ENCODE measurements around the gene RBFOX2.

DNA sequence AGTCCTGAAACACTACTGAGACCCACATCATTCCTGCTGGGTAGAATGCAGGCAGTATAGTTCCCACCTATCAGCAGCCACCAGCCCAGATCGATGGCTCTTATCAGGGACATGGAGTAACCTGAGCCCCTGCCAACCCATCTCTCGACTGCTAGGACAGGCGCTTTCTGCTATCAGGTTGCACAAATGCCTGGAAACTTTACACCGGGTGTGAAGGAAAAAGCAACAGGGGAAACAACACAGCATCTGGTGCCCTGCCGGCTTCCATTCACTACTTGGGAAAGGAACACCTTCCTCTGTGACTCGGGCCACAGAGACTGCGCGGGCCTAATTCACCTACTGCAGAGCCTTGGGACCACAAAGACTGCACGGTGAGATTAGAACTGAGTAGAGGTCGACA is 18.5 kb downstream of the RBFOX2 start:
- no peak for TF ChIP-seq MYC (IDR thresholded peaks at IDR 0.05; ENCODE audit: low read depth, low read length)
- TF ChIP-seq, protein P1, sequence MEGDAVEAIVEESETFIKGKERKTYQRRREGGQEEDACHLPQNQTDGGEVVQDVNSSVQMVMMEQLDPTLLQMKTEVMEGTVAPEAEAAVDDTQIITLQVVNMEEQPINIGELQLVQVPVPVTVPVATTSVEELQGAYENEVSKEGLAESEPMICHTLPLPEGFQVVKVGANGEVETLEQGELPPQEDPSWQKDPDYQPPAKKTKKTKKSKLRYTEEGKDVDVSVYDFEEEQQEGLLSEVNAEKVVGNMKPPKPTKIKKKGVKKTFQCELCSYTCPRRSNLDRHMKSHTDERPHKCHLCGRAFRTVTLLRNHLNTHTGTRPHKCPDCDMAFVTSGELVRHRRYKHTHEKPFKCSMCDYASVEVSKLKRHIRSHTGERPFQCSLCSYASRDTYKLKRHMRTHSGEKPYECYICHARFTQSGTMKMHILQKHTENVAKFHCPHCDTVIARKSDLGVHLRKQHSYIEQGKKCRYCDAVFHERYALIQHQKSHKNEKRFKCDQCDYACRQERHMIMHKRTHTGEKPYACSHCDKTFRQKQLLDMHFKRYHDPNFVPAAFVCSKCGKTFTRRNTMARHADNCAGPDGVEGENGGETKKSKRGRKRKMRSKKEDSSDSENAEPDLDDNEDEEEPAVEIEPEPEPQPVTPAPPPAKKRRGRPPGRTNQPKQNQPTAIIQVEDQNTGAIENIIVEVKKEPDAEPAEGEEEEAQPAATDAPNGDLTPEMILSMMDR (IDR thresholded peaks at IDR 0.05; ENCODE audit: low read depth, low read length), result no peak
- TF ChIP-seq POLR2A (IDR thresholded peaks at IDR 0.05; ENCODE audit: extremely low read depth, insufficient read length), result no peak
